ES-I3 (cell line): ENCODE results near the gene CTAG1B.
"Not testable (repeated sequence)": the region's sequence is repeated elsewhere in the genome, so short reads cannot be mapped to it uniquely, and the experiment has no call there.

Experiments used
- H3K36me3 ChIP-seq: 2 replicates; pipeline ENCODE4 v1.6.1; 2013; ENCODE audit warnings: mild to moderate bottlenecking, low read length, control low read depth, moderate library complexity; ENCODE audit not compliant: insufficient read depth
- H3K4me1 ChIP-seq: 2 replicates; pipeline ENCODE4 v1.6.1; 2013; ENCODE audit warnings: mild to moderate bottlenecking, control low read depth, low read length; ENCODE audit not compliant: insufficient read depth
- H3K9ac ChIP-seq: 2 replicates; pipeline ENCODE4 v1.6.1; 2013; ENCODE audit warnings: low read depth, mild to moderate bottlenecking, low read length, moderate library complexity
- H3K9me3 ChIP-seq: 2 replicates; pipeline ENCODE4 v1.6.1; 2013; ENCODE audit warnings: mild to moderate bottlenecking, low read length, moderate library complexity; ENCODE audit not compliant: control insufficient read depth, insufficient read depth

Gene CTAG1B

GRCh38 chrX:154603438-154604430 is 15.3 kb downstream of the CTAG1B start:
- H3K9ac ChIP-seq: no peak overlapping the region
- H3K36me3 ChIP-seq: no peaks in the 10 kb centered on the region
- H3K4me1 ChIP-seq: peaks cover 10% of the 10 kb centered on the region; the same call in 1 of the 2 replicates
- H3K9me3 ChIP-seq: no peaks in the 10 kb centered on the region

- Histone ChIP-seq H3K9ac (no peak overlapping the region; the same call in 1 of the 2 replicates), H3K9me3 (0 out of 2 replicates have a peak, but pooled peaks cover under 1% of the 10 kb centered on the region), H3K36me3 (no peaks in the 10 kb centered on the region), H3K4me1 (peaks cover 10% of the 10 kb centered on the region; the same call in 1 of the 2 replicates)
Observed at GRCh38 chrX:154602766-154603437, 16.2 kb downstream of the CTAG1B start.

DNA sequence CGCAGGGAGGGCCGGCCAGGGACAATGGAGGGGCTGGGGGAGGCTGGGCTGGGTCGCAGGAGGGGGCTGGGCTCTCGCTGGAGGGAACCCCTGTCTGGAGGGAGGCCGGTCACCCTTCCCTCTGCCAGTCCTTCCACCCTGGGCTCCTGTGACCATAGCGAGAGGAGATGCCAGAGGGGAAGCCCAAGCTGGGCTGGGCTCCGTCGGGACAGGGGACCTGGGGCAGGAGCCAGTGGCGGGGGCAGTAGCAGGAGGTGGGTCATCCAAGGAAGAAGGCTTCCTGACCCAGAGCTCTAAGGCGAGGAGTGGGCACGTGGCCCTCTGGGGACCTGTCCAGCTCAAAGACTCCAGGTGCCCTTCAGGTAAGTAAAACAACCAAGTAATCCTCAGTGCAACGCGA is 16.9 kb downstream of the CTAG1B start:
- no peaks in the 10 kb centered on the region for H3K36me3 ChIP-seq
- H3K4me1 ChIP-seq: peaks cover 10% of the 10 kb centered on the region; the same call in 1 of the 2 replicates
- peaks cover 7% of the 10 kb centered on the region for H3K9me3 ChIP-seq
- H3K9ac ChIP-seq: no peak overlapping the region

DNA sequence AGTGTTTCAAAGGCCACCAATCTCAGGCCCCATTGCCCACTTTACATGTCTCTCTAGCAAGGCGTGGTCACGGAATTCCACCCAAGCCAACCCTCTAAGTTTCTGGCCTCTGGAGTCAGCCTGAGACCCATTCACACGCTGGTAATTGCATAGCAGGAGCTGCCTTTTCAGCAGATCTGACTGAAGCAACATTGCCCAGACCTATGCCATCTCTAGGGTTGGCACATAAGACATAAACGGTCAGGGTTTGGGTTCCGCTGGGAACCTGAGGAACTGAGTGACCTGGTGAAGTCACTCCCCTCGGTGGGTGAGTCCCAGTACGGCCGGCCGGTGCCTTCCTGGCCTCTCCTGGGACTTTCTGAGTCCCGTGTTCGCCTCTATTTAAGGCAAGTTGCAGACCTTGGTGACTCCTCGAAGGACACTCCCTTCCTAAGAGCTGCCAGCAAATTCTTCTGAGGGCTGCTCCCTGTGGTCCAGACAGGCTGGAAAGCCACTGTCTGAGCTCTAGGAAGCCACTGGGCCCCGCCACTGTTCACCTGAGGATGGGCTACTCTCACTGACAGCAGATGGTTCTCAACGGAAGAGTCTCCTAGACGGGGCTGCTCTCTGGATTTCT is 18.2 kb downstream of the CTAG1B start:
- H3K36me3 ChIP-seq: no peaks in the 10 kb centered on the region
- peaks cover 8% of the 10 kb centered on the region for H3K9me3 ChIP-seq
- H3K4me1 ChIP-seq: peaks cover 14% of the 10 kb centered on the region
- H3K9ac ChIP-seq: no peak overlapping the region

DNA sequence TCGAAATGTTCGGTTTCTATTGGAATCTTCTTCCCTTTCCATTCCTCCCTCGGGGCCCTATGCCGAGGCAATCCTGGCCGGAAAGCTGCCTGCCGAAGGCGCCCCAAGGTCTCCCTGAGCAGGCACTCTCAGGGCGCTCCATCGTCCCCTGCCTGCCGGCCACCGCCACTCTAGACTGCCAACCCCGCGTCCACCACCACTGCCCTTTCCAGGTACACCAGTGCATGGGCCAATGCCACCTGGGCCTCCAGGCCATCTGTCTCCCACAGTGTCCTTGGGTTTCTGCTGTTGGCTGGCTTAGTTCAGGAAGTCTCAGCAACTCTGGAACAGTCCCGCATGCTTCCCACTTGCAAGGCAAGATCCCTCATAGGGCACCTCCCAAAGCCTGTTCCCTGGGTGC is 19.6 kb downstream of the CTAG1B start:
- H3K4me1 ChIP-seq: peaks cover 16% of the 10 kb centered on the region
- no peaks in the 10 kb centered on the region for H3K36me3 ChIP-seq
- peaks cover 10% of the 10 kb centered on the region for H3K9me3 ChIP-seq
- H3K9ac ChIP-seq: no peak overlapping the region

DNA sequence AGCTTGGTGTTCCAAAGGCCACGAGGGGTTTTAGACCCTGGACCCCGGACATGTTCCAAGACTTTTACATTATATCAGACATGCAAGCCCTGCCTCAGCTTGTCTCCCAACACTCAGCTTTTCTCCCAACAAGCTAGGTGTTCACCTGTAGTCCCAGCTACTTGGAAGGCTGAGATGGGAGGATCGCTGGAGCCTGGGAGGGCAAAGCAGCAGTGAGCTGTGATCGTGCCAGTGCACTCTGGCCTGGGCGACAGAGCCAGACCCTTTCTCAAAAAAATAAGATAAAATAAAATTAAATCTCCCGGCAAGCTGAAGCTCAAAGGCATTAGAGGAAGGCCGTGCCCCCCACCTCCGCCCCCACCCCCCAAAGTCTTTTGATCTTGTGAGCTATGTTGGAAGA is 20.4 kb downstream of the CTAG1B start:
- H3K4me1 ChIP-seq: peaks cover 7% of the 10 kb centered on the region
- H3K9me3 ChIP-seq: peaks cover 10% of the 10 kb centered on the region
- no peaks in the 10 kb centered on the region for H3K36me3 ChIP-seq
- H3K9ac ChIP-seq: no peak overlapping the region

GRCh38 chrX:154597221-154597620 is 21.9 kb downstream of the CTAG1B start:
- Histone ChIP-seq H3K36me3 (no peaks in the 10 kb centered on the region), H3K9ac (no peak overlapping the region), H3K4me1 (peaks cover 6% of the 10 kb centered on the region), H3K9me3 (peaks cover 10% of the 10 kb centered on the region)

DNA sequence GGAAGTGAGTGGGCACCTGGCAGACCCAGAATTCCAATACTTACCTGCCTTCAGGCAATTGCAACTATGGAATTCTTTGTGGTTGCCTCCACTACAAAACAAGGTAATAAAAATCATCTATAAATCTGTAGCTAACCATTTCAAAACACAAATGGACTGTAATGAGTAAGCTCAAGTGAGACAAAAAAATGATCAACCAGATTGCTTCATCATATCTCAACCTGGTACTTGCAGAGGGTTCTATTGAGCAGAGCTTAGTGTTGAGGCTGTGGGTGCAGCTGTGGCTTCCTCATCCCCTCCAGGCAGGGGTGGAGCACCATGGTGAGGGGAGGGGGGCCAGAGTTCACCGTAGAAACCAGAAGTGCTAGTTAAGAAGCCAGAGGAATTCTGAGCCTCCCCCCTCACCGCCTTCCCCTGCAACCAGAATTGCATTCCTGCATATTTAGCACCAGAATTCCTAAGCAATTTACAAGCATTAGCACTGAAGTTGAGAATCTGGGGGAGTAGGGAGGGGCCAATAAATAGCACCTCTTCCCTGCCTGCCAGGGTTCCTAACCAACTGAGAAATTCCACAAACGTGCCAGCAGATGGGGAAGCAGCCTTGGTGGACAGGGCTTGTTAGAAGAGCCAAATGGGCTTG is 22.7 kb downstream of the CTAG1B start:
- peaks cover 6% of the 10 kb centered on the region for H3K4me1 ChIP-seq
- H3K9me3 ChIP-seq: peaks cover 10% of the 10 kb centered on the region
- no peaks in the 10 kb centered on the region for H3K36me3 ChIP-seq
- H3K9ac ChIP-seq: no peak overlapping the region

DNA sequence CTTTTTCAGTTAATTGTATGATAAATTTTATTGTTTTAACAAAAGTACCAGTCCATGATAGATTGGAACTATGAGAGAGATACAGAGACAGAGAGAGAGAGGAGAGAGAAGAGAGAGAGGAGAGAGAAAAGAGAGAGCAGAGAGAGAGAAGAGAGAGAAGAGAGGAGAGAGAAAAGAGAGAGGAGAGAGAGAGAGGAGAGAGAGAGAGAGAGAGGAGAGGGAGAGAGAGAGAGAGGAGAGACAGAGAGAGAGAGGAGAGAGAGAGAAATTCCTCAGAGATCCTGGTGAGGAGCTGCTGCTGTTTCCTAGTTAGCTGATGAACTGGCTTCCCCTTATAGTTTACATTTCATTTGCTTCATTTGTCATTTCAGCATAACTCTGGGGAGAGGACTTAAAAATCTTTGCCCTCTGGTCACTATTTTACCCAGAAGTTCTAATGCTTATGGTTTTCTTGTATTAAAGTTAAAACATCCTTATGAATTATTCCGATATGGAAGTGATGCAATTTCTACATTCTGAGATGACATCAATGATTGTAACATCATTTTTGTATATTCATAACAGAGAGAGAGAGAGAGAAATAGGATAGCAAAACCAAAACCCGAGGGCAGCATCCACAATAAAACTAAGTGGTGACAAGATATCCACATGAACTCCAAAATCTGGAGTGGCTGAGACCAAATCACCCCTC is 23.4 kb downstream of the CTAG1B start:
- H3K4me1 ChIP-seq: peaks cover 6% of the 10 kb centered on the region
- H3K36me3 ChIP-seq: no peaks in the 10 kb centered on the region

DNA sequence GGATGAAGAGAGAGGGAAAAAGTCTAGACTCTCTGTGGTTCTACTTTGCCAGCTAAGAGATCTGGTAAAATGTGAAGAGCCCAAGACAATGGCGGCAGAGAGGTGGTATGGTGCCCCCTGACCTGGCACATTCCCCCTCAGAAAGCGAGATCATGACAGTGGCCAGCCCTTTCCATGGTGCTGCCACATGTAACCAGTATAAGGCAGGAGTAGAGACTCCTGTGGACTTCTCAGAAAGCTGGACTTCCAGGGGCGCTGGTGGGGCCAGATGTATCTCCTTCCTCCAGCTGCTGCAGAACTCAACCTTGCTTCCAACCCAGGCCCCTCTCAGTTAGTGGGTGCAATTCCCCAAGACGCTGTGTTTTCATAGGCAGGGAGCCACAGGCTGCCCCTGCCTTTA is 24.6 kb downstream of the CTAG1B start:
- H3K9ac ChIP-seq: no peak overlapping the region
- no peaks in the 10 kb centered on the region for H3K36me3 ChIP-seq
- peaks cover 10% of the 10 kb centered on the region for H3K9me3 ChIP-seq
- H3K4me1 ChIP-seq: peaks cover 6% of the 10 kb centered on the region

More for the DNA sequence above, 23.4 kb downstream of the CTAG1B start:
- no peak overlapping the region for H3K9ac ChIP-seq
- peaks cover 10% of the 10 kb centered on the region for H3K9me3 ChIP-seq

DNA sequence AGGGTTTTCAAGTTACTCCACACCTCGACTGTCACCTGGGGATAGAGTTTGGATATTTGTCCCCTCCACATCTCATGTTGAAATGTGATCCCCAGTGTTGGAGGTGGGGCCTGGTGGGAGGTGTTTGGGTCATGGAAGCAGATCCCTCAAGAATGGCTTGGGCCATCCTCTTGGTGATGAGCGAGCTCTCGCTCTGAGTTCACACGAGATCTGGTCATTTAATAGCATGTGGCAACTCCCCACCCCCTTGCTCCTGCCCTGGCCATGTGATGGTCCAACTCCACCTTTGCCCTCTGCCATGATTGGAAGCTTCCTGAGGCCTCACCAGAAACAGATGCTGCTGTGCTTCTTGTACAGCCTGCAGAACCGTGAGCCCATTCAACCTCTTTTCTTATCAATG is 25.9 kb downstream of the CTAG1B start:
- H3K36me3 ChIP-seq: no peaks in the 10 kb centered on the region
- peaks cover 10% of the 10 kb centered on the region for H3K9me3 ChIP-seq
- H3K4me1 ChIP-seq: peaks cover 6% of the 10 kb centered on the region
- H3K9ac ChIP-seq: no peak overlapping the region

DNA sequence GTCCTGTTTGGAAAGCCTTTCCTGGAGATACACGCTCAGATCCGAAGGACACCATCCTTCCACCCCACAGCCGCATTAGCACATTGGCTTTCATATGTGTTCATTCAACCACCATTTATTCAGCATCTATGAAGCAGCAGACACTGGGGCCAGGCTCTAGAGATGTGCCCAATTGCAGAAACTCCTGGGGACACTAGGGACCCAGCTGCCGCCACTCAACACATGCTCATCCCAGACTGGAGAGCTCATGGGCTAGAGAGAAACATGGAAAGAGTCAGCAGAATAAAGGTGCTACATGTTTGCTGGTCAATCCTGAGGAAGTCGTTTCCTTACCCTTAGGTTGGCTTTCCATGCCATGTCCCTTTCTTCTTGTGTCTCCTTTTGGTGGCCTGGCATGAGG is 26.6 kb downstream of the CTAG1B start:
- H3K9me3 ChIP-seq: peaks cover 5% of the 10 kb centered on the region; the same call in 1 of the 2 replicates
- H3K36me3 ChIP-seq: no peaks in the 10 kb centered on the region
- H3K9ac ChIP-seq: no peak overlapping the region
- H3K4me1 ChIP-seq: peaks cover 6% of the 10 kb centered on the region

- H3K9me3 ChIP-seq, H3K36me3 ChIP-seq, H3K4me1 ChIP-seq, H3K9ac ChIP-seq: not testable (repeated sequence)
Observed at GRCh38 chrX:154590415-154590814, 28.7 kb downstream of the CTAG1B start.
